Astrocyte (in vitro differentiated cells and primary cell): ENCODE results near the gene CCN6.

ENCODE experiments used
- EZH2 ChIP-seq: IDR thresholded peaks from 2 replicates; pipeline ENCODE4 v1.6.1; 2012; ENCODE audit warnings: mild to moderate bottlenecking, low read length, inconsistent platforms; ENCODE audit not compliant: insufficient read depth
- TF ChIP-seq, protein P1 (sequence below): IDR thresholded peaks from 2 replicates; pipeline ENCODE4 v1.5.1; 2011; ENCODE audit warnings: low read depth, mild to moderate bottlenecking, inconsistent platforms, low read length, moderate library complexity; ENCODE audit not compliant: insufficient read depth

DNA sequence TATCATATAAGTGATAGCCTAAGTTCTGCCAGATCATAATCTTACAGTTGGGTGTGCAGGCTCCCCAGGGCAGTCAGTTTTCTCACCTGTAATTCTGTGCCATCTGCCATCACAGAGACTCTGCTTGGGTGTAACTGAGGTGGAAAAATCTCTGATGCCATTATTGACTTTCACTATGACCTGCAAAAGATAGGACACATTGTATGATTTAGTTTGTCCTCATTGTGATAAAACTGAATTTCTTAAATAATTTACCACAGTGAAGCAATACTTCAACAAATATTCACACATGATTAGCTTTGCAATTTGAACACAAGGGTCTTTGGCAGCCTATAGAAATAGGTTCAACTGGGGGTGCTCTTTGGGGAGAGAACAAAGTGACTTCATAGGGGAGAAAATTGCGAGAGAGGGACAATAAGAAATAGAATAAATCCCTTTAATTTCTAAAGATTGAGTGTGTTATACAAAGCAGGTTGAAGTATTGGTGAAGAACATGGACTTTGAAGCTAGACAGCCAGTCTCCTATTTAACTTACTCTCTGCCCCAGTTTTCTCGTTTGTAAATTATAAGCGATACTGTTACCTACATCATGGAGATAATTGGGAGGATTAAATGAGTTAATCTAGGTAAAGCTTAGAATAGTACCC is 60.8 kb downstream of the CCN6 start:
- TF ChIP-seq, protein P1, sequence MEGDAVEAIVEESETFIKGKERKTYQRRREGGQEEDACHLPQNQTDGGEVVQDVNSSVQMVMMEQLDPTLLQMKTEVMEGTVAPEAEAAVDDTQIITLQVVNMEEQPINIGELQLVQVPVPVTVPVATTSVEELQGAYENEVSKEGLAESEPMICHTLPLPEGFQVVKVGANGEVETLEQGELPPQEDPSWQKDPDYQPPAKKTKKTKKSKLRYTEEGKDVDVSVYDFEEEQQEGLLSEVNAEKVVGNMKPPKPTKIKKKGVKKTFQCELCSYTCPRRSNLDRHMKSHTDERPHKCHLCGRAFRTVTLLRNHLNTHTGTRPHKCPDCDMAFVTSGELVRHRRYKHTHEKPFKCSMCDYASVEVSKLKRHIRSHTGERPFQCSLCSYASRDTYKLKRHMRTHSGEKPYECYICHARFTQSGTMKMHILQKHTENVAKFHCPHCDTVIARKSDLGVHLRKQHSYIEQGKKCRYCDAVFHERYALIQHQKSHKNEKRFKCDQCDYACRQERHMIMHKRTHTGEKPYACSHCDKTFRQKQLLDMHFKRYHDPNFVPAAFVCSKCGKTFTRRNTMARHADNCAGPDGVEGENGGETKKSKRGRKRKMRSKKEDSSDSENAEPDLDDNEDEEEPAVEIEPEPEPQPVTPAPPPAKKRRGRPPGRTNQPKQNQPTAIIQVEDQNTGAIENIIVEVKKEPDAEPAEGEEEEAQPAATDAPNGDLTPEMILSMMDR = no peak
- TF ChIP-seq EZH2 = no peak
